Lower leg skin (tissue), 4 donors: Measurements from ENCODE around the gene GGT5. TPM values are rescaled to one million over a fixed set of nuclear protein-coding genes. Genes with fewer than 3 reads are reported as not detected.
"Not testable (repeated sequence)": the region's sequence is repeated elsewhere in the genome, so short reads cannot be mapped to it uniquely, and the experiment has no call there.

Experiments used
- DNase-seq, 2 donors: peaks; one replicate each; pipeline ENCODE4 v3.0.0-alpha.2; 2019; ENCODE audit warnings: low spot score in 2 of 2
- H3K4me3 ChIP-seq: fragments of 200-600 bp; sonication (generic); 2 replicates; pipeline ENCODE4 v1.5.1; 2017; ENCODE audit warnings: mild to moderate bottlenecking, low read depth; ENCODE audit not compliant: poor library complexity, severe bottlenecking
- CTCF ChIP-seq, 3 donors: fragments of 450-650 bp; IDR thresholded peaks; one replicate each; pipeline ENCODE4 v1.5.1; 2016; ENCODE audit warnings: antibody characterized with exemption in 3 of 3, mild to moderate bottlenecking in 3 of 3, moderate library complexity in 2 of 3
- POLR2A ChIP-seq, 2 donors: fragments of 450-650 bp; IDR thresholded peaks; one replicate each; pipeline ENCODE4 v1.6.1; 2016 to 2017; ENCODE audit warnings: antibody characterized with exemption in 2 of 2, mild to moderate bottlenecking in 1 of 2, moderate library complexity in 1 of 2
- WGBS, 2 donors: methylation state at CpG; one replicate each; pipeline ENCODE4 v1.1.5; 2018; 5-methylcytosine and 5-hydroxymethylcytosine counted together
- intact Hi-C: fragments of 100-400 bp; cut with DNase I; formaldehyde crosslinking; loops from one replicate; pipeline ENCODE4 v1.15.0; 2023; ENCODE audit warnings: low total_unique reads
- total RNA-seq, 4 donors: library from RNA; depleted of rRNA; stranded (reverse); fragments of >200 nt; gene quantifications; one replicate each; pipeline ENCODE4 v1.1.0, GENCODE V29; 2016

The GGT5 gene
- total RNA-seq, 4 donors from 2014 or later = 9.7 to 54.4 (median 15.3) TPM

GRCh38 chr22:24270556-24271385 is 25.9 kb upstream of the GGT5 start, which contains the start of gene SPECC1L:
Gene SPECC1L, plus strand, starts transcription at chr22:24270831. Its CDS starts 31,401 bp downstream, at chr22:24302232.
- WGBS, 2 donors = 0% methylated on average over 42 to 56 of the region's 89 CpGs
- intact Hi-C loops = no loop called here
- peak within 1 kb of the TSS; percentile 99 for H3K4me3 ChIP-seq
- TF ChIP-seq POLR2A (IDR thresholded peaks at IDR 0.05) (peak in 1 of 2 donors; percentile 76), CTCF (IDR thresholded peaks at IDR 0.05) (peak in 1 of 3 donors; percentile 26)
- DNase-seq = peak; percentile 83 to 98

- peak in 1 of 2 donors; percentile 78 for DNase-seq
- intact Hi-C loops, H3K4me3 ChIP-seq: not testable (repeated sequence)
- WGBS, 2 donors = 88 to 94% methylated on average over 6 of the region's 6 CpGs
Observed at GRCh38 chr22:24266495-24266894, 21.6 kb upstream of the GGT5 start.

- no peak for TF ChIP-seq POLR2A (IDR thresholded peaks at IDR 0.05)
- no peak for TF ChIP-seq CTCF (IDR thresholded peaks at IDR 0.05)
- H3K4me3 ChIP-seq = no peak overlapping the region
- DNase-seq = peak in 1 of 2 donors; percentile 20
- intact Hi-C loops = no loop called here
Observed at GRCh38 chr22:24265734-24266133, 20.9 kb upstream of the GGT5 start.

- intact Hi-C loops, DNase-seq, H3K4me3 ChIP-seq: not testable (repeated sequence)
- WGBS, 2 donors = 62% methylated on average over 3 of the region's 9 CpGs; no CpG with 5 or more reads in 1 of the 2 donors
Observed at GRCh38 chr22:24264329-24264896, 19.5 kb upstream of the GGT5 start.

GRCh38 chr22:24263479-24263878 is 18.6 kb upstream of the GGT5 start:
- H3K4me3 ChIP-seq = not testable (repeated sequence)

GRCh38 chr22:24262185-24262749 is 17.4 kb upstream of the GGT5 start:
- intact Hi-C loops, H3K4me3 ChIP-seq: not testable (repeated sequence)
- 93 to 94% methylated on average over 18 of the region's 18 CpGs for WGBS, 2 donors
- DNase-seq = peak in 1 of 2 donors; percentile 62

More at GRCh38 chr22:24263479-24263878, 18.6 kb upstream of the GGT5 start:
- 90 to 92% methylated on average over 16 to 19 of the region's 19 CpGs for WGBS, 2 donors
- peak in 1 of 2 donors; percentile 39 for DNase-seq
- intact Hi-C loops = not testable (repeated sequence)

- peak; percentile 63 to 95 for DNase-seq
- intact Hi-C loops, H3K4me3 ChIP-seq: not testable (repeated sequence)
- 9 to 10% methylated on average over 9 of the region's 10 CpGs for WGBS, 2 donors
Observed at GRCh38 chr22:24259459-24259858, 14.6 kb upstream of the GGT5 start.

GRCh38 chr22:24256736-24257135 is 11.9 kb upstream of the GGT5 start:
- DNase-seq = peak in 1 of 2 donors; percentile 54
- intact Hi-C loops, H3K4me3 ChIP-seq: not testable (repeated sequence)
- WGBS, 2 donors = 92% methylated on average over 2 of the region's 7 CpGs; no CpG with 5 or more reads in 1 of the 2 donors

- peak in 1 of 2 donors; percentile 81 for DNase-seq
- intact Hi-C loops, H3K4me3 ChIP-seq: not testable (repeated sequence)
- 90 to 98% methylated on average over 7 to 8 of the region's 13 CpGs for WGBS, 2 donors
Observed at GRCh38 chr22:24256136-24256535, 11.3 kb upstream of the GGT5 start.

GRCh38 chr22:24253126-24253525 is 8.2 kb upstream of the GGT5 start:
- peak in 1 of 2 donors; percentile 54 for DNase-seq
- intact Hi-C loops, H3K4me3 ChIP-seq: not testable (repeated sequence)
- 88 to 91% methylated on average over 9 to 10 of the region's 12 CpGs for WGBS, 2 donors

GRCh38 chr22:24251286-24251685 is 6.4 kb upstream of the GGT5 start:
- no CpG with 5 or more reads among the region's 28 CpGs for WGBS, 2 donors
- DNase-seq = peak in 1 of 2 donors; percentile 37
- H3K4me3 ChIP-seq, intact Hi-C loops: not testable (repeated sequence)

- not testable (repeated sequence) for H3K4me3 ChIP-seq
- DNase-seq = peak in 1 of 2 donors; percentile 56
- 68% methylated on average over 3 of the region's 8 CpGs; no CpG with 5 or more reads in 1 of the 2 donors for WGBS, 2 donors
- intact Hi-C loops = loop anchor here (5.0 kb wide), 1 partner anchor 62 kb away; no protein-coding TSS in a partner anchor
Observed at GRCh38 chr22:24249413-24249812, 4.5 kb upstream of the GGT5 start.
